Skin epidermis (tissue), 12 donors: ENCODE data around the gene NECTIN2.
"Not testable (repeated sequence)": the region's sequence is repeated elsewhere in the genome, so short reads cannot be mapped to it uniquely, and the experiment has no call there.

Experiments
- H3K27ac ChIP-seq, 21 experiments: fragments of 200-600 bp; sonication (generic) in 11 of 21; one replicate each; pipeline ENCODE4 v1.5.0; 2020; ENCODE audit warnings: mild to moderate bottlenecking in 3 of 21, inconsistent platforms in 2 of 21, moderate library complexity in 2 of 21
- H3K4me3 ChIP-seq, 7 experiments: fragments of 200-600 bp; sonication (generic) in 2 of 7; one replicate each; pipeline ENCODE4 v1.5.0; 2020; ENCODE audit warnings: inconsistent platforms in 2 of 7, mild to moderate bottlenecking in 2 of 7, moderate library complexity in 1 of 7

The NECTIN2 gene

DNA sequence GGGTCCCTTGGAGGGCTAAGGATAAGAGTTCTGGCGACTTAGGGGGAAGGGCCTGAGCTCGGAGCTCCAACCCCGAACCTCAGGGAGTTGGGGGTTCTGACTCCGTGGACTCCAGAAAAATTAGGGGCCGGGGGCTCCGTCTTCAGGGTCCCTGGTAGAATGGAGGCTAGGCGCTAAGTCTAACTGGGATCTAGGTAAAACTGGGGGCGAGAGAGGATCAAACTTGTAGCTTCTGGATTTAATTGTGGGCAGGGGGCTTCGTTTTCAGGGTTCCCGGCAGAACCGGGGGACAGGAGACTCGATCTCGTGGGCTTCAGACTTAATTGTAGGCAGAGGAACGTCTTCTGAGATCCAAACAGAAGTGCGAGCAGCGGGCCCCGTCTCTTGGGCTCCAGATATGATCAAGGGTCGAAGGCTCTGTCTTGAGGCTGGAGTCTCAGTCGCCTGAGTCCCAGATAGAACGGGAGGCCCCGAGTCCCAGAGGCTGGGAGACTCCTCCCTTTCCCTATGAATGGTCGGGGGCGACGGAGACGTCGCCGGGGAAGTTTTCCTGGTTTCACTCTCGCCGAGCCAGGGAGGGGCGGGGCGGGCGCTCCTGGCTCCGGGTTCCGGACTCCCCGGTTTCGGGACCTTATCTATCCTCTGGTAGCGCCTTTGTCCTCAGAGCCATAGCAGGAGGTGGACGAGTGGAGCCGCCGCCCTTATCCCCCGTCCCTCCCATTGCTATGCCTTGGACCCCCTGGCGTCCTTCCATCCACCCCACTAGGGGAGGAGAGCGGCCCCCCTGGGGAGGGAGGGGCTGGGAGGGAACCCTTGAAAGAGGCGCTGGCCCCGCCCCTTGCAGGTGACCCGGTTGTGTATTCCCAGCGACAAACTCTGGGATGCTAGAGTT, 1.3 kb downstream of the NECTIN2 start:
- H3K4me3 ChIP-seq, result peak overlapping the region; percentile 72 to 94 (median 89)
- H3K27ac ChIP-seq, result peak overlapping the region; percentile 90 to 100 (median 96)

DNA sequence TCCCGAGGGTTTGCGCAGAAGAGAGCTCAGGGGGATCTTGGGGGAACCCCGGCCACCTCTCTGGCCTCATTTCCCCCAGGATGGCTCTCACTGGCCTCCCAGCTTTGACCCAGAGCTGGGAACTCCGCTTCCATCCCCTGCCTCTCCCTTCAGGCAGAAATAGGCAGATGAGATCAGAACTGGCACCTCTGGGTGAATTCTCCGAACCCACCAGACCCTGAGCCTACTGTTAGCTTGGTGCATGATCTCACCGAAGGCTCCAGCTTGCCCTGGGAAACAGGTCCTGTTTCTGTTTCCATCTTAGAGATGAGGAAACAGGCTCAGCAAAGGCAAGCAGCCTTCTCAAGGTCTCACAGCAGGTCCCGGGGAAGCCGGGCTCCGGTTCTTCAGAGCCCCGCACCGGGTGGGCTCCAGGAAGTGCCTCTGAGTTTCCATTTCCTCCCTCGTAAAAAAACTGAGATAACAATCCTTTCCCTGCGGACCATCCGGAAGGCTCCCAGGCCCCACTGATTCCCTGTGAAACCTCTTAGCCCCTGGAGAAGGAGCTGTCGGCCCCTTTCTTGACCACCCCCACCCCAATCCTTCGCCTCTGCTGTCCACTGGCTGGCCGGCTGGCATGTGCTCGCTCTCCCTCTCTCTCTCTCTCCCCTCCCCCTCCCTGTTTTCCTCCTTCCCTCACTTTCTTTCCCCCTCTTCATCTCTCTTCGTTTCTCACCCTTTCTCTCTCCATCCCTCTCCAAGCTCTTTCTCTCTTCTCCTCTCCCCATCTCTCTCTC, 2.1 kb downstream of the NECTIN2 start:
- H3K4me3 ChIP-seq, result peak overlapping the region; percentile 72 to 94 (median 89)
- H3K27ac ChIP-seq, result peak overlapping the region in 20 of 21 experiments; percentile 90 to 100 (median 96)

DNA sequence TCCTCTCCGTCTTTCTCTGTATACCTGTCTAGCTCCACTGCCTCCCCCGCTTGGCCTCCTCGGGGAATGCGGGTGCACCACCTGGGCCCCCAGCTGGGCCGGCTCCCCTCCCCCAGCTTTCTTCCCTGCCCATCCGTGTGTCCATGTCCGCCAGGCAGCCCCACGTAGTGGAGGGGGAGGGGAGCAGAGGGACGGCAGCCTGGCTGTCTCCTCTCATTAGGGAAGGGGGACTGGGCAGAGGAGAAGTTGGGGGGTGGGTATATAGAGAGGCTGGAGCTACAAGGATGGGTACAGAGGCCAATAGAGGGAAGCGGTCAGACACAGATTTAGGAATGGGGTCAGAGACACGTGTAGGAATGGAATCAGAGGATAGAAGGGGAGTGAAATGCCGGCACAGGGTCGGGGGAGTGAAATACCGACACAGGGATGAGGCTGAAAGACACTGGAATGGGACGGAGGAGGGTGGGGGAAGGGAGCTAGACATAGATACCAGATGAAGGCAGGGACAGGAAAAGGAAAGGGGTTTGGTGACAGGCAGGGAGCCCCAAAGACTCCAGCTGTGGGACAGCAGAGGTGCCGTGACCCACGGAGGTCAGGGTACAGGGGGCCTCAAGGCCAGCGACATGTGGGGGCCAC, 2.8 kb downstream of the NECTIN2 start:
- Histone ChIP-seq H3K4me3 (peak overlapping the region in 3 of 7 experiments; percentile 8 to 90 (median 77)), H3K27ac (peak overlapping the region in 17 of 21 experiments; percentile 8 to 100 (median 95))

- Histone ChIP-seq H3K27ac (peak overlapping the region in 3 of 21 experiments; percentile 3 to 58 (median 9)), H3K4me3 (no peak overlapping the region)
These were observed 4.6 kb downstream of the NECTIN2 start for GRCh38 chr19:44850641-44851109.

GRCh38 chr19:44851427-44851826, 5.3 kb downstream of the NECTIN2 start:
- H3K27ac ChIP-seq, result peak overlapping the region in 1 of 21 experiments; percentile 3

GRCh38 chr19:44855606-44856005, 9.5 kb downstream of the NECTIN2 start:
- Histone ChIP-seq H3K4me3 (no peak overlapping the region), H3K27ac (peak overlapping the region in 1 of 21 experiments; percentile 37)

More at GRCh38 chr19:44851427-44851826, 5.3 kb downstream of the NECTIN2 start:
- H3K4me3 ChIP-seq, result no peak overlapping the region

DNA sequence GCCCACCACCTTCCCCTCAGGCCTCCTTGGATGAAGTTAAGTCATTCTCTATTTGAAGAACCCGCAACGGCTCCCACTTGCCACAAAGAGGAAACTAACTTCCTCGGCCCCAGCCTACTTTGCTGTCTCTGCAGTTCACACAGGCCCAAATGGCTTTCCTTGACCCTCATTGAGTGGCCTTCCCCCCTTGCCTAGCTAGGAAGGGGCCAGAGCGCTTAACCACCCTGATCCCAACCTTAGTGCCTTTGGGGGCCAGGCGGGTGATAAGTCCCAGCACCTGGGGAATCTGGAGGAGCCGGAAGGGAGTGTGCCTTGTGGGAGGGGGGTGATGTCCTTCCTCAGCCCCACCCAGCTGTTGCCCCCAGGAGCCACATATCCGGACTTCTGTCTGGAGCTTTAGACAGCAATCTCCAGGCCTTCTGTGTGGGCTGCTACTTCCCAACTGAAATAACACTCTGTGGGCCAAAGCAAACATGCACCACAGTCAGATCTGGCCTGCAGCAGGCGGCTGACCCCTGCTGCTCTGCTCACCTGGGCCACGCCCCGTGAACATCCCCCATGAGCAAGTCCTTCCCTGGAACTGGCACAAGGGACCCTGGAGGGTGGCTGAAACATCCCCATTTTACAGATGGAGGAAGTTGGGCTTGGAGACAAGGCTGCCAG, 10.5 kb downstream of the NECTIN2 start:
- H3K4me3 ChIP-seq, result no peak overlapping the region
- H3K27ac ChIP-seq, result peak overlapping the region in 10 of 21 experiments; percentile 16 to 66 (median 38)

DNA sequence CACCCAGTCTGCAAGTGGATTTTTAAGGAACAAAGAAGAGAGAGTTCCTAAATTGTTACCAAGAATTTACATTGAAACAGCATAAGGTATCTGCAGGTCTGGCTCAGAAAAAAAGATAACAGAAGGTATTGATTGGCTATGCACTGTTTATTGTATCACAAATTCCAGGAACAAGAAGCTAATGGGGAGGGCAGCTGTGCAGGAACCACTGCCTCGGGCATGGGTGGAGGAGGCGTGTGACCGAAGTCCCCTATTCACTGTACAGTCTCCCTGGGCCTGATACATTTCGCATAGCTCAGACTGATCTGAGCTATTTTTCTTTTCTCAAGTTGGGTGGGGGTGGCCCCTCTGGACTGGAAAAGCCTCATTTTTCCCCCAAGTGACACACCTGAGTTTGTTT, 11.7 kb downstream of the NECTIN2 start:
- Histone ChIP-seq H3K4me3 (no peak overlapping the region), H3K27ac (peak overlapping the region in 1 of 21 experiments; percentile 17)

GRCh38 chr19:44861576-44861975, 15.5 kb downstream of the NECTIN2 start:
- H3K4me3 ChIP-seq, H3K27ac ChIP-seq: not testable (repeated sequence)

DNA sequence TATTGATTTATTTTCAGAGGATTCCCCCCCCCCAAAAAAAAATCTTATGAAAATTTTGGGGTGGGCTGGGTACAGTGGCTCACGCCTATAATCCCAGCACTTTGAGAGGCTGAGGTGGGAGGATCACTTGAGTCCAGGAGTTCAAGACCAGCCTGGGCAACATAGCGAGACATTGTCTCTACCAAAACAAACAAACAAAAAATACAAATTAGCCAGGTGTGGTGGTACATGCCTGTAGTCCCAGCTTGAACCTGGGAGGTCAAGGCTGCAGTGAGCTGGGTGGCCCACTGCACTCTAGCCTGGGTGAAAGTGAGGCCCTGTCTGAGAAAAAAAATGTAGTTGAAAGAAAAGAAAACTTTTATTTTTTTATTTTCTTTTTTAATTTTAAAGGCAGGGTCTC, 17.9 kb downstream of the NECTIN2 start:
- Histone ChIP-seq H3K4me3 (no peak overlapping the region), H3K27ac (no peak overlapping the region)

DNA sequence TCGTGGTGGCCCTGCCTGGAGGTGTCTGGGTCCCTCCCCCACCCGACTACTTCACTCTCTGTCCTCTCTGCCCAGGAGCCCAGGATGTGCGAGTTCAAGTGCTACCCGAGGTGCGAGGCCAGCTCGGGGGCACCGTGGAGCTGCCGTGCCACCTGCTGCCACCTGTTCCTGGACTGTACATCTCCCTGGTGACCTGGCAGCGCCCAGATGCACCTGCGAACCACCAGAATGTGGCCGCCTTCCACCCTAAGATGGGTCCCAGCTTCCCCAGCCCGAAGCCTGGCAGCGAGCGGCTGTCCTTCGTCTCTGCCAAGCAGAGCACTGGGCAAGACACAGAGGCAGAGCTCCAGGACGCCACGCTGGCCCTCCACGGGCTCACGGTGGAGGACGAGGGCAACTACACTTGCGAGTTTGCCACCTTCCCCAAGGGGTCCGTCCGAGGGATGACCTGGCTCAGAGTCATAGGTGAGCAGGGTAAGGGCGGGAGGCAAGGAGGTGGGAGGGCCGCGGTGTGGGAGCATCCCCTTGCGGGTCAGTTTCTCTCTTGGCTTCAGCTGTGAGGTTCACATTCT, 19.2 kb downstream of the NECTIN2 start:
- Histone ChIP-seq H3K27ac (peak overlapping the region in 1 of 21 experiments; percentile 17), H3K4me3 (no peak overlapping the region)

DNA sequence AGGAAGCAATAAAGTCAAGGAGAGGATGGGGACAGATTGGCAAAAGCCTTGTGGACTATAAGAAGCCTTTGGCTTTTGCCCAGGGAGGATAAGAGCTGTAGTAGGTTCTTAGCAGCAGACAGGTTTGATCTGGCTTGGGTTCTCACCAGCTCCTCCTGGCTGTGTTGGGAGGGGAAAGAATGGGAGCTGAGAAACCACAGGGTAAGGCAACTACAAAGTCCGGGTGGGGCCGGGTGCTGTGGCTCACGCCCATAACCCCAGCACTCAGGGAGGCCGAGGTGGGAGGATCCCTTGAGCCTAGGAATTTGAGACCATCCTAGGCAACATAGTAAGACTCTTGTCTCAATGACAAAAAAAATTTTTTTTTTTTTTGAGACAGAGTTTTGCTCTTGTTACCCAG, 20.6 kb downstream of the NECTIN2 start:
- H3K4me3 ChIP-seq, result no peak overlapping the region
- peak overlapping the region in 2 of 21 experiments; percentile 13 to 28 for H3K27ac ChIP-seq

DNA sequence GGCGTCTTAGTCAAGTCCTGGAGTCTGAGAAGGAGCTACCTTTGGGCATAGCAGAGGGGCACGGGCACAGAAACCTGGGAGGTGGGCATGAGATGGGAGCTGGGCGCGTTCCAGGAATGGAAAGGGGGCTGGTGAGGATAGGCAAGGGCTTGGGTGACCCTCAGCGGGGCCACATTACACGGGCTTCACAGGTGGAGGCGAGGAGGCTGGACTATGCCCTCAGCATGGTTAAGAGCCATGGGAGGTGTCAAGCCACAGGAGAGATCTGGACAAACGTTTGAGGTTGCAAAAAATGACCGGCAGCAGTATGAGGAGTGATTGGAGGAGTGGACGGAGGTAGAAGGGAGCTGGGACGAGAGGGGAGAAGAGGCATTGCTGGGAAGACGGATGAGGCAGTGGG, 21.5 kb downstream of the NECTIN2 start:
- Histone ChIP-seq H3K4me3 (no peak overlapping the region), H3K27ac (peak overlapping the region in 4 of 21 experiments; percentile 28 to 69 (median 32))

GRCh38 chr19:44869733-44870470, 23.8 kb downstream of the NECTIN2 start:
- peak overlapping the region in 17 of 21 experiments; percentile 14 to 78 (median 57) for H3K27ac ChIP-seq

GRCh38 chr19:44871809-44872208, 25.7 kb downstream of the NECTIN2 start:
- Histone ChIP-seq H3K4me3 (no peak overlapping the region), H3K27ac (peak overlapping the region in 1 of 21 experiments; percentile 30)

More at GRCh38 chr19:44869733-44870470, 23.8 kb downstream of the NECTIN2 start:
- H3K4me3 ChIP-seq, result no peak overlapping the region

GRCh38 chr19:44872661-44873060, 26.6 kb downstream of the NECTIN2 start:
- H3K4me3 ChIP-seq, result no peak overlapping the region
- no peak overlapping the region for H3K27ac ChIP-seq

GRCh38 chr19:44874317-44874716, 28.2 kb downstream of the NECTIN2 start:
- no peak overlapping the region for H3K4me3 ChIP-seq
- no peak overlapping the region for H3K27ac ChIP-seq
